H1 (cell line): Measurements from ENCODE around the gene DLG5. TPM values are rescaled to one million over a fixed set of nuclear protein-coding genes. Genes with fewer than 3 reads are reported as not detected.

Source experiments
- CTCF ChIA-PET: fragments of 300-600 bp; sonication (Branson Sonifier 250); formaldehyde crosslinking; loops from one replicate; lab custom pipeline; 2021; ENCODE audit not compliant: partially characterized antibody; lab: Charles Lee
- POLR2A ChIA-PET: fragments of 300-600 bp; sonication (Branson Sonifier 250); formaldehyde crosslinking; loops from one replicate; lab custom pipeline; 2021; ENCODE audit warnings: inconsistent platforms; ENCODE audit not compliant: partially characterized antibody; lab: Charles Lee
- DNase-seq, 2 experiments: peaks; one replicate each; pipeline versions ENCODE4 v3.0.0 to v3.0.0-alpha.2; 2010 to 2022; ENCODE audit warnings: low spot score in 2 of 2, low read depth in 1 of 2, mixed read lengths in 1 of 2
- FAIRE-seq: peaks from 2 replicates; lab custom pipeline; 2011; peaks lifted over from hg19 to GRCh38; lab: Jason Lieb, UNC
- H2AFZ ChIP-seq: 2 replicates; pipeline ENCODE4 v1.8.1; 2012; ENCODE audit warnings: low read length, inconsistent platforms
- H2AK5ac ChIP-seq: 2 replicates; pipeline ENCODE4 v1.6.1; 2013; ENCODE audit warnings: low read depth, low read length
- H2BK120ac ChIP-seq: replicated peaks from 2 replicates; pipeline ENCODE3; 2013; ENCODE audit warnings: low read depth, low read length, inconsistent platforms
- H2BK12ac ChIP-seq: 2 replicates; pipeline ENCODE4 v1.6.1; 2013; ENCODE audit warnings: low read depth, low read length
- H2BK15ac ChIP-seq: 2 replicates; pipeline ENCODE4 v1.6.1; 2013; ENCODE audit warnings: low read length
- H2BK20ac ChIP-seq: 2 replicates; pipeline ENCODE4 v1.6.1; 2013; ENCODE audit warnings: low read length
- H2BK5ac ChIP-seq: 2 replicates; pipeline ENCODE4 v1.6.1; 2013; ENCODE audit warnings: low read depth, low read length
- H3K14ac ChIP-seq: 2 replicates; pipeline ENCODE4 v1.6.1; 2013; ENCODE audit warnings: inconsistent platforms; ENCODE audit not compliant: insufficient read length
- H3K18ac ChIP-seq: 2 replicates; pipeline ENCODE4 v1.6.1; 2013; ENCODE audit warnings: low read length; ENCODE audit errors: extremely low read depth
- H3K23ac ChIP-seq: 2 replicates; pipeline ENCODE4 v1.6.1; 2013; ENCODE audit warnings: inconsistent platforms; ENCODE audit not compliant: insufficient read length
- H3K23me2 ChIP-seq: 2 replicates; pipeline ENCODE4 v1.6.1; 2013; ENCODE audit warnings: low read depth, low read length
- H3K27ac ChIP-seq: 2 replicates; pipeline ENCODE4 v1.6.1; 2011; ENCODE audit warnings: low read depth, low read length, inconsistent platforms
- H3K27me3 ChIP-seq, 4 experiments: replicated peaks in 1 of 4; 1 replicate in 1 of 4; 2 replicates in 3 of 4; pipeline versions ENCODE4 v1.6.1 to v1.8.1; 2011 to 2013; ENCODE audit warnings: low read length in 3 of 4, mild to moderate bottlenecking in 3 of 4, inconsistent platforms in 2 of 4, mixed read lengths in 2 of 4, moderate library complexity in 1 of 4; ENCODE audit not compliant: control insufficient read depth in 3 of 4, insufficient read depth in 3 of 4; ENCODE audit errors: extremely low read depth in 1 of 4
- H3K36me3 ChIP-seq, 4 experiments: 2 replicates each; pipeline versions ENCODE4 v1.6.1 to v1.8.1; 2011 to 2013; ENCODE audit warnings: mild to moderate bottlenecking in 4 of 4, low read length in 3 of 4, moderate library complexity in 2 of 4, control low read depth in 1 of 4, inconsistent platforms in 1 of 4; ENCODE audit not compliant: insufficient read depth in 4 of 4, control insufficient read depth in 2 of 4
- H3K4ac ChIP-seq: replicated peaks from 2 replicates; pipeline ENCODE3; 2013; ENCODE audit warnings: low read length, low read depth, mixed read lengths, inconsistent platforms; ENCODE audit not compliant: insufficient read length
- H3K4me1 ChIP-seq, 4 experiments: replicated peaks in 1 of 4; 1 replicate in 1 of 4; 2 replicates in 3 of 4; pipeline versions ENCODE4 v1.6.1 to v1.8.1; 2011 to 2013; ENCODE audit warnings: low read length in 3 of 4, inconsistent platforms in 2 of 4, mixed read lengths in 1 of 4; ENCODE audit not compliant: insufficient read depth in 4 of 4, control insufficient read depth in 3 of 4
- H3K4me2 ChIP-seq, 2 experiments: 2 replicates each; pipeline versions ENCODE4 v1.6.1 to v1.8.1; 2011 to 2013; ENCODE audit warnings: low read depth in 2 of 2, low read length in 2 of 2, control low read depth in 1 of 2, inconsistent platforms in 1 of 2, mild to moderate bottlenecking in 1 of 2; ENCODE audit not compliant: insufficient read depth in 1 of 2
- H3K4me3 ChIP-seq, 4 experiments: fragments of 200-600, 300-600 bp in 1 of 4; sonication (generic), shearing (Covaris generic), sonication (Bioruptor Twin) in 1 of 4; 2 replicates each; pipeline versions ENCODE4 v1.5.1 to v1.8.1; 2011 to 2016; ENCODE audit warnings: low read length in 4 of 4, low read depth in 3 of 4, control low read depth in 2 of 4, inconsistent platforms in 2 of 4, mild to moderate bottlenecking in 2 of 4, mixed read lengths in 1 of 4, moderate library complexity in 1 of 4; ENCODE audit not compliant: insufficient read depth in 2 of 4; ENCODE audit errors: extremely low read depth in 1 of 4
- H3K56ac ChIP-seq: replicated peaks from 2 replicates; pipeline ENCODE3; 2013; ENCODE audit warnings: low read depth, mild to moderate bottlenecking, mixed read lengths, low read length, inconsistent platforms; ENCODE audit not compliant: insufficient read length
- H3K79me1 ChIP-seq: 2 replicates; pipeline ENCODE4 v1.6.1; 2013; ENCODE audit warnings: low read depth, low read length, control low read depth
- H3K79me2 ChIP-seq, 2 experiments: 2 replicates each; pipeline versions ENCODE4 v1.6.1 to v1.8.1; 2012 to 2013; ENCODE audit warnings: low read length in 2 of 2, mild to moderate bottlenecking in 2 of 2, inconsistent platforms in 1 of 2; ENCODE audit not compliant: insufficient read depth in 2 of 2, control insufficient read depth in 1 of 2
- H3K9ac ChIP-seq, 4 experiments: replicated peaks in 1 of 4; 1 replicate in 1 of 4; 2 replicates in 3 of 4; pipeline versions ENCODE4 v1.6.1 to v1.8.1; 2011 to 2013; ENCODE audit warnings: low read depth in 3 of 4, low read length in 3 of 4, control low read depth in 2 of 4, mild to moderate bottlenecking in 2 of 4, moderate library complexity in 2 of 4, inconsistent platforms in 1 of 4; ENCODE audit errors: extremely low read depth in 1 of 4
- H3K9me3 ChIP-seq, 2 experiments: 2 replicates each; pipeline versions ENCODE4 v1.6.1 to v1.8.1; 2012 to 2013; ENCODE audit warnings: mild to moderate bottlenecking in 2 of 2, moderate library complexity in 2 of 2, control low read depth in 1 of 2, inconsistent platforms in 1 of 2, low read depth in 1 of 2, low read length in 1 of 2, mixed read lengths in 1 of 2; ENCODE audit not compliant: insufficient read depth in 2 of 2
- H4K20me1 ChIP-seq, 2 experiments: replicated peaks in 1 of 2; 2 replicates each; pipeline versions ENCODE3 to v1.8.1; 2011 to 2013; ENCODE audit warnings: inconsistent platforms in 2 of 2, low read length in 2 of 2, mild to moderate bottlenecking in 1 of 2; ENCODE audit not compliant: insufficient read depth in 2 of 2, control insufficient read depth in 1 of 2
- H4K5ac ChIP-seq: 2 replicates; pipeline ENCODE4 v1.6.1; 2013; ENCODE audit warnings: low read length, low read depth, mixed read lengths, inconsistent platforms; ENCODE audit not compliant: insufficient read length
- H4K8ac ChIP-seq: 2 replicates; pipeline ENCODE4 v1.8.0; 2013; ENCODE audit warnings: mild to moderate bottlenecking, moderate library complexity, low read length, inconsistent platforms; ENCODE audit not compliant: insufficient read depth; ENCODE audit errors: extremely low read depth
- H4K91ac ChIP-seq: replicated peaks from 2 replicates; pipeline ENCODE3; 2013; ENCODE audit warnings: low read length, mixed read lengths, inconsistent platforms; ENCODE audit not compliant: insufficient read length
- ATF2 ChIP-seq: IDR thresholded peaks from 2 replicates; pipeline ENCODE4 v1.6.1; 2012; ENCODE audit warnings: low read length, inconsistent platforms
- BCL11A ChIP-seq, 2 experiments: IDR thresholded peaks; one replicate each; pipeline ENCODE4 v1.6.1; 2011; ENCODE audit warnings: low read depth in 2 of 2, low read length in 2 of 2, mild to moderate bottlenecking in 2 of 2
- WGBS, 2 experiments: shearing (Covaris generic) in 1 of 2; methylation state at CpG; one replicate each; pipeline versions ENCODE4 v1.1.6 to v1.1.7; 2013 to 2015; ENCODE audit warnings: low lambda C conversion rate in 2 of 2, mixed read lengths in 2 of 2, inconsistent platforms in 1 of 2, low coverage in 1 of 2, missing lambda C conversion rate in 1 of 2; ENCODE audit not compliant: insufficient replicate concordance in 2 of 2, insufficient coverage in 1 of 2, insufficient read length in 1 of 2; ENCODE audit errors: extremely low coverage in 1 of 2, missing lambda C conversion rate in 1 of 2; 5-methylcytosine and 5-hydroxymethylcytosine counted together
- polyA plus RNA-seq, 7 experiments: library from polyadenylated mRNA; depleted of rRNA in 3 of 7; stranded (reverse) in 5 of 7; unstranded in 2 of 7; fragments of >200 nt in 5 of 7; fragments of 200-250 nt in 2 of 7; gene quantifications; 1 replicate in 5 of 7; 2 replicates in 1 of 7; 4 replicates in 1 of 7; pipeline versions ENCODE4 v1.2.1 to v1.2.3, GENCODE V29; 2011 to 2013; ENCODE audit warnings: missing spikeins in 2 of 7, mixed read lengths in 2 of 7
- total RNA-seq: library from RNA; stranded (reverse); fragmentation: NEBNext Ultra II Directional; extraction: Animal tissue kit (Norgen Biotek cat#: 25700); gene quantifications from 2 replicates; pipeline ENCODE4 v1.2.1, GENCODE V29; 2021
- TF ChIP-seq, protein P1 (sequence below): IDR thresholded peaks from 2 replicates; pipeline ENCODE4 v1.6.1; 2011; ENCODE audit warnings: low read length, improper control_type of control experiment

DLG5 gene
- total and polyA plus RNA-seq, 2 of the 8 experiments (the other 6 are each of a cell fraction or from before 2014, with no cell fraction given): 15.6 to 71.4 TPM

DNA sequence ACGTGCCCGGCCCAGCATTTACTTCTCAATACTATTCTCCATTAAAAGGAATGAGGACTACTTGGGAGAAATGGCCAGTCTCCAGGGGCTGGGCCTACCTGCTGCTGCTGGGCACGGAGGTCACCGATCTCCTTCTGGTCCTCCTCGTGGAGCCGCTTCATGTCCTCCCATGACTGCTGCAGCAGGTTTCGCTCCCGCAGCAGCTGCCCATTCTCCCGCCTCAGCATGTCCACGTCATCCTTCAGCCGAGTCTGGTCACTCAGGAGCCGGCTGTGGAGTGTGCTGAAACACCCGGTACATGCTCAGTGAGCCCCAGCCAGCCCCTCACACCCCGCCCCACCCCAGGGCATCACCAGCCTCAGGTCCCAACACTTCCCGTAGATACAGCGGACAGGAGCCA lies 73.3 kb downstream of the DLG5 start:
- H3K56ac ChIP-seq: no peak overlapping the region
- no peak overlapping the region for H3K27ac ChIP-seq
- ChIA-PET CTCF (no interaction called here), POLR2A (no interaction called here)
- peak overlapping the region; percentile 9; the same call in 1 of the 2 replicates for H2BK5ac ChIP-seq
- no peak overlapping the region for H2BK15ac ChIP-seq
- no peak overlapping the region for H4K8ac ChIP-seq
- no peak overlapping the region for H2BK120ac ChIP-seq
- no peaks in the 10 kb centered on the region for H3K23me2 ChIP-seq
- H4K5ac ChIP-seq: no peak overlapping the region
- no peak overlapping the region for H3K4me2 ChIP-seq
- no peak overlapping the region for H3K4ac ChIP-seq
- H3K18ac ChIP-seq: no peak overlapping the region
- no peak overlapping the region for H4K91ac ChIP-seq
- H3K4me3 ChIP-seq: no peak overlapping the region
- peaks cover 7 to 18% (median 14%) of the 10 kb centered on the region in 4 experiments; a peak in 6 of 7 replicates for H3K4me1 ChIP-seq
- peaks cover 0 to 2% of the 10 kb centered on the region in 2 experiments for H4K20me1 ChIP-seq
- no peak overlapping the region for H2AK5ac ChIP-seq
- no peak overlapping the region for H3K14ac ChIP-seq
- FAIRE-seq (no peak), DNase-seq (no peak)
- no peak overlapping the region for H3K23ac ChIP-seq
- no peaks in the 10 kb centered on the region for H3K27me3 ChIP-seq
- H3K36me3 ChIP-seq: peaks cover 0 to 16% (median 1%) of the 10 kb centered on the region in 4 experiments; a peak in 3 of 8 replicates
- peaks cover 4% of the 10 kb centered on the region for H3K79me1 ChIP-seq
- WGBS, 2 experiments: 98% methylated on average over 14 of the region's 16 CpGs; no CpG with 5 or more reads in 1 of the 2 experiments
- no peak overlapping the region for H2BK20ac ChIP-seq
- no peaks in the 10 kb centered on the region for H3K9me3 ChIP-seq
- TF ChIP-seq, protein P1, sequence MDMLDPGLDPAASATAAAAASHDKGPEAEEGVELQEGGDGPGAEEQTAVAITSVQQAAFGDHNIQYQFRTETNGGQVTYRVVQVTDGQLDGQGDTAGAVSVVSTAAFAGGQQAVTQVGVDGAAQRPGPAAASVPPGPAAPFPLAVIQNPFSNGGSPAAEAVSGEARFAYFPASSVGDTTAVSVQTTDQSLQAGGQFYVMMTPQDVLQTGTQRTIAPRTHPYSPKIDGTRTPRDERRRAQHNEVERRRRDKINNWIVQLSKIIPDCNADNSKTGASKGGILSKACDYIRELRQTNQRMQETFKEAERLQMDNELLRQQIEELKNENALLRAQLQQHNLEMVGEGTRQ: no peak
- no peak for TF ChIP-seq ATF2
- no peak for TF ChIP-seq BCL11A (IDR thresholded peaks at IDR 0.05; ENCODE audit: low read depth in 2 of 2, low read length in 2 of 2)
- H3K9ac ChIP-seq: no peak overlapping the region
- no peak overlapping the region for H2AFZ ChIP-seq
- H2BK12ac ChIP-seq: no peak overlapping the region
- peaks cover 0 to 5% of the 10 kb centered on the region in 2 experiments; a peak in 2 of 4 replicates for H3K79me2 ChIP-seq
